Breast epithelium (tissue), 3 donors: ENCODE results near the gene ARL6IP5.

Experiments used
- CTCF ChIP-seq, 3 donors: fragments of 450-650 bp; IDR thresholded peaks; one replicate each; pipeline ENCODE4 v1.5.1; 2016 to 2017; ENCODE audit warnings: antibody characterized with exemption in 3 of 3, mild to moderate bottlenecking in 3 of 3, moderate library complexity in 3 of 3
- POLR2AphosphoS5 ChIP-seq, 3 donors: sonication (generic); formaldehyde crosslinking; IDR thresholded peaks; one replicate each; pipeline ENCODE4 v1.6.1; 2017; ENCODE audit warnings: antibody characterized with exemption in 3 of 3

- TF ChIP-seq POLR2AphosphoS5 (IDR thresholded peaks at IDR 0.05) = no peak
- TF ChIP-seq CTCF (IDR thresholded peaks at IDR 0.05) = no peak
Measured at GRCh38 chr3:69122403-69122802, 37.7 kb downstream of the ARL6IP5 start, which contains the start of gene LMOD3.
